K562 (cell line): ENCODE measurements around the gene USP11.

Source experiments
- CTCF ChIP-seq, 3 experiments: IDR thresholded peaks in 2 of 3; conservative IDR thresholded peaks in 1 of 3; 2 replicates each; pipeline ENCODE4 v1.5.1; 2011 to 2012; ENCODE audit warnings: low read length in 3 of 3, mild to moderate bottlenecking in 3 of 3, control low read depth in 2 of 3, improper control_type of control experiment in 1 of 3, inconsistent platforms in 1 of 3, low read depth in 1 of 3, mixed read lengths in 1 of 3, moderate library complexity in 1 of 3; ENCODE audit not compliant: insufficient read depth in 2 of 3
- KDM1A ChIP-seq, 2 experiments: fragments of 450-650 bp; IDR thresholded peaks; 2 replicates each; pipeline ENCODE4 v1.6.1; 2016; ENCODE audit warnings: mild to moderate bottlenecking in 2 of 2
- POLR2AphosphoS5 ChIP-seq: IDR thresholded peaks from 2 replicates; pipeline ENCODE4 v1.6.1; 2011; ENCODE audit warnings: mild to moderate bottlenecking, low read depth, low read length, moderate library complexity; ENCODE audit not compliant: control insufficient read depth, insufficient read depth
- POLR2B ChIP-seq: fragments of 450-650 bp; IDR thresholded peaks from 2 replicates; pipeline ENCODE4 v1.6.1; 2018; ENCODE audit warnings: low read depth; ENCODE audit not compliant: partially characterized antibody
- POLR3A ChIP-seq: IDR thresholded peaks from 2 replicates; pipeline ENCODE4 v1.6.1; 2011; ENCODE audit warnings: borderline replicate concordance, mild to moderate bottlenecking, moderate library complexity; ENCODE audit not compliant: insufficient read length, insufficient read depth; ENCODE audit errors: extremely low read depth
- SP1 ChIP-seq: sonication (generic); formaldehyde crosslinking; IDR thresholded peaks from 2 replicates; pipeline ENCODE4 v1.8.1; 2022; ENCODE audit warnings: mild to moderate bottlenecking, missing genetic modification reagents
- ZNF57 ChIP-seq: fragments of 450-650 bp; formaldehyde crosslinking; IDR thresholded peaks from 2 replicates; pipeline ENCODE4 v1.4.0; 2020; ENCODE audit warnings: mild to moderate bottlenecking, moderate library complexity
- TF ChIP-seq, protein P1 (sequence below): conservative IDR thresholded peaks from 2 replicates; pipeline ENCODE4 v1.6.1; 2011; ENCODE audit warnings: low read depth, mild to moderate bottlenecking, low read length; ENCODE audit not compliant: control insufficient read depth

DNA sequence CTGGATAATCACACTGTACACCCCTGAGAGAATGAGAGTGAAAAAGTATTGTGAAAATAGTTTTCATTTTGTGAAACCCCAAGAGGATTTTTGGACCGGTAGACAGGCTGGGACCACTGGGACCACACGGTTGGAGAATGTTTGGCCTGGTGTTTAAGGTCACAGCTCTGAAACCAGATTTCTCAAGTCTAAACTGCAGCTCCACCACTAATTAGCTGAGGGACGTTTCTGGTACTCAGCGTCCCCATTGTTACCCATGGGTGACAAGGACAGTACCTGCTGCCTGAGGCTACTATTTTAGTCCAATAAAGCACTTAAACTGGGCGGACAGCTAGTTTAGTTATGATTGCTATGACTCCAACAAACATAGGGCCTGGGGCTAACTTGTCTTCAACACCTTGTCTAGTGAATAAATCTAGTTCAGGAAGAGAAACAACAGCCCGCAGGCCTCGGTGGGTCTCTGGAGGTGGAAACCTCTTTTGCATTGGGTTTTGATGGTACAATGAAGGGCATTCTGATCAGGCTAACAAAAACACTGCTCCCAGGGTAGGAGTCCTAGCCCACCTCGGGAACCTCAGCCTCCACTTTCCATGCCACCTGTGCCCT is 509 bp upstream of the USP11 start:
- TF ChIP-seq POLR3A (no peak), CTCF (IDR thresholded peaks at IDR 0.05 in 2 of 3, conservative IDR thresholded peaks at IDR 0.05 in 1 of 3; ENCODE audit: insufficient read depth in 2 of 3, low read depth in 1 of 3, low read length in 3 of 3) (no peak), ZNF57 (CRISPR knock-in tag) (no peak), POLR2AphosphoS5 (no peak), POLR2B (no peak), KDM1A (IDR thresholded peaks at IDR 0.05) (no peak), SP1 (no peak)
- TF ChIP-seq, protein P1, sequence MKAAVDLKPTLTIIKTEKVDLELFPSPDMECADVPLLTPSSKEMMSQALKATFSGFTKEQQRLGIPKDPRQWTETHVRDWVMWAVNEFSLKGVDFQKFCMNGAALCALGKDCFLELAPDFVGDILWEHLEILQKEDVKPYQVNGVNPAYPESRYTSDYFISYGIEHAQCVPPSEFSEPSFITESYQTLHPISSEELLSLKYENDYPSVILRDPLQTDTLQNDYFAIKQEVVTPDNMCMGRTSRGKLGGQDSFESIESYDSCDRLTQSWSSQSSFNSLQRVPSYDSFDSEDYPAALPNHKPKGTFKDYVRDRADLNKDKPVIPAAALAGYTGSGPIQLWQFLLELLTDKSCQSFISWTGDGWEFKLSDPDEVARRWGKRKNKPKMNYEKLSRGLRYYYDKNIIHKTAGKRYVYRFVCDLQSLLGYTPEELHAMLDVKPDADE = no peak
